Thyroid gland (tissue), 4 donors: Measurements from ENCODE around the gene MAPK7. TPM values are rescaled to one million over a fixed set of nuclear protein-coding genes. Genes with fewer than 3 reads are reported as not detected.

Experiments
- DNase-seq, 2 donors: peaks; one replicate each; pipeline ENCODE4 v3.0.0-alpha.2; 2019
- H3K27ac ChIP-seq, 3 donors: fragments of 200-600 bp; sonication (generic); 1 replicate in 2 of 3; 2 replicates in 1 of 3; pipeline ENCODE4 v1.5.1; 2016 to 2019; ENCODE audit warnings: mild to moderate bottlenecking in 1 of 3, moderate library complexity in 1 of 3
- H3K27me3 ChIP-seq: fragments of 200-600 bp; sonication (generic); one replicate; pipeline ENCODE4 v1.5.1; 2019
- H3K36me3 ChIP-seq, 2 donors: fragments of 200-600 bp; sonication (generic); one replicate each; pipeline ENCODE4 v1.5.1; 2016 to 2019
- H3K4me1 ChIP-seq, 2 donors: fragments of 200-600 bp; sonication (generic); one replicate each; pipeline ENCODE4 v1.5.1; 2017 to 2019
- H3K4me3 ChIP-seq, 3 donors: fragments of 200-600 bp; sonication (generic); replicated peaks in 1 of 3; 1 replicate in 2 of 3; 2 replicates in 1 of 3; pipeline ENCODE4 v1.5.1; 2016; ENCODE audit warnings: mild to moderate bottlenecking in 1 of 3
- H3K9me3 ChIP-seq: fragments of 200-600 bp; sonication (generic); one replicate; pipeline ENCODE4 v1.5.1; 2017
- POLR2A ChIP-seq, 2 donors: fragments of 450-650 bp; IDR thresholded peaks; one replicate each; pipeline ENCODE4 v1.6.1; 2017; ENCODE audit warnings: antibody characterized with exemption in 2 of 2, mild to moderate bottlenecking in 2 of 2, moderate library complexity in 1 of 2
- whole genome bisulfite sequencing, 2 donors: methylation state at CpG; one replicate each; pipeline ENCODE4 v1.1.5; 2017; 5-methylcytosine and 5-hydroxymethylcytosine counted together
- intact Hi-C: fragments of 100-400 bp; cut with DNase I; formaldehyde crosslinking; loops from one replicate; pipeline ENCODE4 v1.15.1; 2023
- total RNA-seq, 4 donors: library from RNA; depleted of rRNA; stranded (reverse); fragments of >200 nt; gene quantifications; one replicate each; pipeline ENCODE4 v1.2.3, GENCODE V29; 2016
- TF ChIP-seq, protein P1 (sequence below), 6 experiments: fragments of 200-600 bp in 3 of 6; fragments of 450-650 bp in 3 of 6; sonication (generic) in 3 of 6; IDR thresholded peaks; one replicate each; pipeline ENCODE4 v1.5.1; 2016 to 2019; ENCODE audit warnings: antibody characterized with exemption in 6 of 6, mild to moderate bottlenecking in 2 of 6, inconsistent platforms in 1 of 6, moderate library complexity in 1 of 6

MAPK7 gene
- total RNA-seq: 10 to 100 TPM; 22.4 to 46.5 (median 31.3) TPM

DNA sequence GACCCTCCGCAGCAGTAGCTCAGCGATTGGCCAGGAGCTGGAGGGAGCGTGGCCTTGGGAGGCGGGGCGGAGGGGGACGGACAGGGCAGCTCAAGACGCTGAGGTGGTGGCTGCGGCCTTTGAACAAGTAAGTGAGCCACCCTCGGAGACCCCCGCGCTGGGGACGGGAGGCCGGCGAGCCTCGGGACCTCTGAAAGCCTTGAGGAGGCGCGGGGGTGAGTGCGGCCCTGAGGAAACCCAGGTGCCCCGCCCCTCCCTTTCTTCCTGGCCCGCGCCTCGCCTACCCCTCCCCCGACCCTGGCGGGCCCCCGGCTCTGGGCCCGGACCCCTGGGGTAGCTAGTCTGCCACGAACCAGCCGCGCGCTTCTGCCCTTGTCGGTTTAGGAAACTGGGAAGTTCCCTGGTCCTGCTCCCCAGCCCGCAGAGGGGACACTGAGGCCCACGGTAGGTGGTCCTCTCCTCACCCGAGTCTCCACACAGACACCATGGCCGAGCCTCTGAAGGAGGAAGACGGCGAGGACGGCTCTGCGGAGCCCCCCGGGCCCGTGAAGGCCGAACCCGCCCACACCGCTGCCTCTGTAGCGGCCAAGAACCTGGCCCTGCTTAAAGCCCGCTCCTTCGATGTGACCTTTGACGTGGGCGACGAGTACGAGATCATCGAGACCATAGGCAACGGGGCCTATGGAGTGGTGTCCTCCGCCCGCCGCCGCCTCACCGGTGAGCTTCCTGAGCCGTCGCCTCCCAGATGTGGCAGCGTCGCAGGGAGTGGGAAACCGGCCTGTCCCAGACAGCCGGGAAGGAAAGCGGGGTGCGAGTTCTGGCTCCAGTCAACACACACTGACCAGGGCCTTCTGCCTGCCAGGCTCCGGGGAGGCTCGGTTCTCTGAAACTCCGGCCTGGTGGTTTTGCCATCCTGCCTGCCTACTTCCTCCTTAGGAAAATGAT lies at the start of gene MAPK7:
MAPK7 (plus strand) TSS at position 83 of the 945 bp plus-strand sequence; CDS start at position 486, 403 bp downstream.
- Histone ChIP-seq H3K27me3 (no peaks in the 10 kb centered on the region), H3K4me3 (peak within 1 kb of the TSS; percentile 75 to 80 (median 75)), H3K27ac (peak within 1 kb of the TSS; percentile 81 to 86 (median 81)), H3K9me3 (no peaks in the 10 kb centered on the region), H3K36me3 (peaks cover 24 to 37% of the 10 kb centered on the region in 2 donors), H3K4me1 (peaks cover 6 to 9% of the 10 kb centered on the region in 2 donors)
- TF ChIP-seq, protein P1, sequence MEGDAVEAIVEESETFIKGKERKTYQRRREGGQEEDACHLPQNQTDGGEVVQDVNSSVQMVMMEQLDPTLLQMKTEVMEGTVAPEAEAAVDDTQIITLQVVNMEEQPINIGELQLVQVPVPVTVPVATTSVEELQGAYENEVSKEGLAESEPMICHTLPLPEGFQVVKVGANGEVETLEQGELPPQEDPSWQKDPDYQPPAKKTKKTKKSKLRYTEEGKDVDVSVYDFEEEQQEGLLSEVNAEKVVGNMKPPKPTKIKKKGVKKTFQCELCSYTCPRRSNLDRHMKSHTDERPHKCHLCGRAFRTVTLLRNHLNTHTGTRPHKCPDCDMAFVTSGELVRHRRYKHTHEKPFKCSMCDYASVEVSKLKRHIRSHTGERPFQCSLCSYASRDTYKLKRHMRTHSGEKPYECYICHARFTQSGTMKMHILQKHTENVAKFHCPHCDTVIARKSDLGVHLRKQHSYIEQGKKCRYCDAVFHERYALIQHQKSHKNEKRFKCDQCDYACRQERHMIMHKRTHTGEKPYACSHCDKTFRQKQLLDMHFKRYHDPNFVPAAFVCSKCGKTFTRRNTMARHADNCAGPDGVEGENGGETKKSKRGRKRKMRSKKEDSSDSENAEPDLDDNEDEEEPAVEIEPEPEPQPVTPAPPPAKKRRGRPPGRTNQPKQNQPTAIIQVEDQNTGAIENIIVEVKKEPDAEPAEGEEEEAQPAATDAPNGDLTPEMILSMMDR (IDR thresholded peaks at IDR 0.05): no peak
- peak in 1 of 2 donors; percentile 23 for TF ChIP-seq POLR2A (IDR thresholded peaks at IDR 0.05)
- WGBS, 2 donors: 7 to 8% methylated on average over 15 to 23 of the region's 69 CpGs
- DNase-seq: no peak
- intact Hi-C loops: no loop called here

DNA sequence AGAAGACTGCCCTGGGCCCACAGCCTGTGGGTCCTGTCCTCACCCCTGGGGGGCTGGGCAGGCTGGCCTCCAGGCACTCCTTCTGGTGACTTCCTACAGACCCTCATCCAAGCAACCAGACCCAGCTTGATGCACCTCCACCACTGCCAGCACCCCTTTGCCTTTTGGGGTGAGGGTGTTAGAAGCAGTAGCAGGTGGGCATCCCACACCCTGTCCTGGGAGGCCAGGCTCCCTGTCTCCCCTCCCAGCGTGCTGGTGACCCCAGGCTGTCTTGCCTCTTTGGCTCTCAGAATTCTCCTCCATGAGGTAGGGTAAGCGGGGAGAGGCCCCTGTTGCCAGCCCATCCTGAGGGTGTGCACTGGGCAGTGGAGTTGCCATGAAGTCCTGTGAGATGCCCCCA lies 49.2 kb upstream of the MAPK7 start:
- Histone ChIP-seq H3K4me3 (no peak overlapping the region), H3K36me3 (no peaks in the 10 kb centered on the region)
- no peak for DNase-seq

DNA sequence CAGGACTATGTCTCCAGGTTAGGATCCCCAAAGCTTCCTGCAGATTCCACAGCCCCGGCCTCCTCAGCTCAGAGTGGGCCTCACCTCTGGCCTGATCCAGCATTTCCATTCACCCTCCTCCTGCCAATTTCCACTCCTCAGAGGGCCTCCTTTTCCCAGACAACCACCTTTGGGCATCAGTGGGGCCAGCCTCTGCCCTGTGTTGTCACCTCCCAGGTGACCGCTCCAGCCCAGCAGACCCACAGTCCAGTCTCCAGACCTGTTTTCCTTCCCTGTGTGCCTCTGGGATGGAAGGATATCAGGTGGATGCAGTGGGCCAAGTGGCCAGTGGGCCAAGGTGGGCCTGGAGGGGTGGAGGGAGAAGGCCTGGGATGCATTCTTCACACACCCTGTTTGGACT lies 48.5 kb upstream of the MAPK7 start:
- Histone ChIP-seq H3K27ac (no peak overlapping the region), H3K36me3 (no peaks in the 10 kb centered on the region), H3K27me3 (no peaks in the 10 kb centered on the region), H3K9me3 (no peaks in the 10 kb centered on the region), H3K4me1 (peaks cover 0 to 3% of the 10 kb centered on the region in 2 donors), H3K4me3 (no peak overlapping the region)
- intact Hi-C loops: no loop called here
- TF ChIP-seq, protein P1 (IDR thresholded peaks at IDR 0.05): no peak
- no peak for TF ChIP-seq POLR2A (IDR thresholded peaks at IDR 0.05)
- no peak for DNase-seq
- WGBS, 2 donors: 91 to 96% methylated on average over 2 of the region's 2 CpGs

More for the DNA sequence above, 49.2 kb upstream of the MAPK7 start:
- Histone ChIP-seq H3K4me1 (peaks cover 0 to 3% of the 10 kb centered on the region in 2 donors), H3K27ac (no peak overlapping the region), H3K9me3 (no peaks in the 10 kb centered on the region), H3K27me3 (no peaks in the 10 kb centered on the region)
- intact Hi-C loops: no loop called here
- 93 to 100% methylated on average over 1 to 2 of the region's 2 CpGs for WGBS, 2 donors
- TF ChIP-seq, protein P1 (IDR thresholded peaks at IDR 0.05): no peak
- no peak for TF ChIP-seq POLR2A (IDR thresholded peaks at IDR 0.05)

DNA sequence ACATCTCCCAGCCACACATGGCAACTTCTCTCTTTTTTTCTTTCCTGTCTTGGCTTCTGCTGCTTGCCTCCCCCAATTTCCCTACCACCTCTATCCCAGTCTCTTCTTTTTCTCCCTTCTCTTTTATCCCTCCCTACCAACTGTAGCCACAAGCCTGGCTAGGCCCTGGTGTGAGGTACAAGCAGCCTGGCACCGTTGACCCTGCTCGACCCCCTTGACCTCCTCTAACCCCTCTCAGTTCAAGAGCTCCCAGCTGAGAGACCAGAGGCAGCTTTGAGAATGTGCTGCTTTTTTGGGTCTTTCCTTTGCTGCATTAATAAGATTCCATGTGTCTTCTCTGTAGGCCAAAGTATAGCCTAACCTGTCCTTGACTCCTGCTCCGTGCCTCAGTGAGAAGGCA lies 48.0 kb upstream of the MAPK7 start:
- TF ChIP-seq, protein P1 (IDR thresholded peaks at IDR 0.05): no peak
- TF ChIP-seq POLR2A (IDR thresholded peaks at IDR 0.05): no peak
- H3K36me3 ChIP-seq: no peaks in the 10 kb centered on the region
- H3K27me3 ChIP-seq: no peaks in the 10 kb centered on the region
- H3K9me3 ChIP-seq: no peaks in the 10 kb centered on the region
- 74 to 80% methylated on average over 3 of the region's 3 CpGs for WGBS, 2 donors
- no peak overlapping the region for H3K27ac ChIP-seq
- H3K4me1 ChIP-seq: peaks cover 0 to 3% of the 10 kb centered on the region in 2 donors
- intact Hi-C loops: no loop called here
- H3K4me3 ChIP-seq: no peak overlapping the region
- DNase-seq: no peak

DNA sequence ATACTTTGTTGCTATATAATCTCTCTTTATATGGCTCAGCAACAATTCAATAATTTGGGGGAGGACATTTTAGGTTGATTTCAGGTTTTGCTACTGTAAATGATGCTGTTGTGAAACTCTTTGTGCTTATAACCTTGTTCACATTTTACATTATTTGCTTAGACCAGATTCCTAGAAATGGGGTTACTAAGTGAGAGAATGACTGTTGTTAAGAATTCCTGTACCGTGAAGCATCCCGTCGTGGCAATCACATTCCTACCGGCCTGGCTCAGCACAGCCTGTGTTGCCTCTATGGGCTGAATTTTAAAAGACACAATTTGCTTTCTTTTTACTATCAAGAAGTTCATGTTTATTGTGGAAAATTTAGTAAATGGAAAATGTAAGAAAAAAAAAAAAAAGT lies 47.2 kb upstream of the MAPK7 start:
- peaks cover 0 to 3% of the 10 kb centered on the region in 2 donors for H3K4me1 ChIP-seq
- no peaks in the 10 kb centered on the region for H3K36me3 ChIP-seq
- no peak overlapping the region for H3K27ac ChIP-seq
- H3K4me3 ChIP-seq: no peak overlapping the region
- no peak for TF ChIP-seq POLR2A (IDR thresholded peaks at IDR 0.05)
- TF ChIP-seq, protein P1 (IDR thresholded peaks at IDR 0.05): peak in 3 of 6 experiments; percentile 5 to 36 (median 15)
- peak; percentile 58 to 70 for DNase-seq
- WGBS, 2 donors: 34 to 36% methylated on average over 4 of the region's 4 CpGs
- intact Hi-C loops: no loop called here
- no peaks in the 10 kb centered on the region for H3K9me3 ChIP-seq
- no peaks in the 10 kb centered on the region for H3K27me3 ChIP-seq
